GM20431 (cell line): ENCODE data around the gene OR1I1.
"Not testable (repeated sequence)": the region's sequence is repeated elsewhere in the genome, so short reads cannot be mapped to it uniquely, and the experiment has no call there.

Source experiments
- in situ Hi-C: fragments of 300-500 bp; cut with MseI, MboI; formaldehyde crosslinking; loops from one replicate; pipeline ENCODE4 v1.15.0; 2020; ENCODE audit warnings: low sequenced_read_pairs; ENCODE audit not compliant: unreplicated experiment

The OR1I1 gene

GRCh38 chr19:15081911-15082310 lies at the start of gene OR1I1:
Gene OR1I1, plus strand, starts transcription at chr19:15082211. Its CDS starts 4,855 bp downstream, at chr19:15087066.
- in situ Hi-C loops, result no loop called here

- in situ Hi-C loops, result no loop called here
Measured at GRCh38 chr19:15035795-15036311, 46.2 kb upstream of the OR1I1 start.

GRCh38 chr19:15037586-15037985 lies 44.4 kb upstream of the OR1I1 start:
- in situ Hi-C loops, result no loop called here

GRCh38 chr19:15038294-15038693 lies 43.7 kb upstream of the OR1I1 start:
- in situ Hi-C loops, result no loop called here

GRCh38 chr19:15042003-15042402 lies 40.0 kb upstream of the OR1I1 start:
- in situ Hi-C loops, result no loop called here

- in situ Hi-C loops, result no loop called here
Measured at GRCh38 chr19:15042826-15043225, 39.2 kb upstream of the OR1I1 start.

- in situ Hi-C loops, result no loop called here
Measured at GRCh38 chr19:15045506-15045905, 36.5 kb upstream of the OR1I1 start.

GRCh38 chr19:15047680-15048079 lies 34.3 kb upstream of the OR1I1 start:
- in situ Hi-C loops, result no loop called here

- in situ Hi-C loops, result no loop called here
Measured at GRCh38 chr19:15048128-15048527, 33.9 kb upstream of the OR1I1 start.

GRCh38 chr19:15048885-15049541 lies 33.0 kb upstream of the OR1I1 start, which contains the start of gene CASP14:
Gene CASP14, plus strand, starts transcription at chr19:15049480. Its CDS starts 2,772 bp downstream, at chr19:15052252.
- in situ Hi-C loops, result no loop called here

GRCh38 chr19:15050639-15051038 lies 31.4 kb upstream of the OR1I1 start:
- in situ Hi-C loops, result no loop called here

- in situ Hi-C loops, result no loop called here
Measured at GRCh38 chr19:15062036-15062435, 20.0 kb upstream of the OR1I1 start.

- in situ Hi-C loops, result not testable (repeated sequence)
Measured at GRCh38 chr19:15070386-15070785, 11.6 kb upstream of the OR1I1 start.

GRCh38 chr19:15072930-15073647 lies 8.9 kb upstream of the OR1I1 start:
- in situ Hi-C loops, result no loop called here

GRCh38 chr19:15074371-15074770 lies 7.6 kb upstream of the OR1I1 start:
- in situ Hi-C loops, result no loop called here

GRCh38 chr19:15075806-15076205 lies 6.2 kb upstream of the OR1I1 start:
- in situ Hi-C loops, result no loop called here

GRCh38 chr19:15080002-15080401 lies 2.0 kb upstream of the OR1I1 start:
- in situ Hi-C loops, result not testable (repeated sequence)

- in situ Hi-C loops, result no loop called here
Measured at GRCh38 chr19:15087182-15087581, 5.2 kb downstream of the OR1I1 start.

GRCh38 chr19:15091918-15092753 lies 10.1 kb downstream of the OR1I1 start:
- in situ Hi-C loops, result loop anchor here (5.0 kb wide), 1 partner anchor 60 kb away; no protein-coding TSS in a partner anchor

- in situ Hi-C loops, result loop anchor here (5.0 kb wide), 1 partner anchor 59 kb away; no protein-coding TSS in a partner anchor
Measured at GRCh38 chr19:15093001-15093400, 11.0 kb downstream of the OR1I1 start.
